Endodermal cell (in vitro differentiated cells): Measurements from ENCODE around the gene BAX. TPM values are rescaled to one million over a fixed set of nuclear protein-coding genes. Genes with fewer than 3 reads are reported as not detected.
A peak's percentile ranks its signal among the peaks of the same experiment; 100 is the strongest.

ENCODE experiments used
- DNase-seq: peaks from one replicate; pipeline ENCODE4 v3.0.0-alpha.2; 2017
- H3K27ac ChIP-seq: 2 replicates; pipeline ENCODE4 v1.5.1; 2013; ENCODE audit warnings: mild to moderate bottlenecking, low read depth, low read length, moderate library complexity
- H3K27me3 ChIP-seq: 2 replicates; pipeline ENCODE4 v1.6.1; 2013; ENCODE audit warnings: mild to moderate bottlenecking, low read length, moderate library complexity; ENCODE audit not compliant: insufficient read depth, control insufficient read depth, poor library complexity, severe bottlenecking
- H3K36me3 ChIP-seq: 2 replicates; pipeline ENCODE4 v1.7.0; 2013; ENCODE audit warnings: mild to moderate bottlenecking, low read length, moderate library complexity; ENCODE audit not compliant: control insufficient read depth, insufficient read depth
- H3K4me1 ChIP-seq: one replicate; pipeline ENCODE4 v1.7.0; 2013; ENCODE audit warnings: low read length; ENCODE audit not compliant: control insufficient read depth, insufficient read depth
- H3K4me3 ChIP-seq: 2 replicates; pipeline ENCODE4 v1.5.1; 2013; ENCODE audit warnings: mild to moderate bottlenecking, low read length, moderate library complexity
- H3K9ac ChIP-seq: 2 replicates; pipeline ENCODE4 v1.6.1; 2013; ENCODE audit warnings: mild to moderate bottlenecking, low read length, moderate library complexity; ENCODE audit not compliant: poor library complexity, severe bottlenecking; ENCODE audit errors: extremely low read depth
- H3K9me3 ChIP-seq: 2 replicates; pipeline ENCODE4 v1.6.1; 2013; ENCODE audit warnings: mild to moderate bottlenecking, low read length, moderate library complexity; ENCODE audit not compliant: control insufficient read depth
- H3K27ac Mint-ChIP-seq: 2 replicates; pipeline ENCODE4 v1.8.0; 2020; ENCODE audit warnings: mixed read lengths
- H3K27me3 Mint-ChIP-seq: 2 replicates; pipeline ENCODE4 v1.8.0; 2021; ENCODE audit warnings: mild to moderate bottlenecking, mixed read lengths; ENCODE audit not compliant: insufficient read depth
- H3K36me3 Mint-ChIP-seq: 2 replicates; pipeline ENCODE4 v1.8.0; 2020; ENCODE audit warnings: low read depth, mixed read lengths
- H3K4me1 Mint-ChIP-seq: 2 replicates; pipeline ENCODE4 v1.8.0; 2020; ENCODE audit warnings: mixed read lengths
- H3K4me3 Mint-ChIP-seq: 2 replicates; pipeline ENCODE4 v1.8.0; 2020; ENCODE audit warnings: mild to moderate bottlenecking, moderate library complexity, mixed read lengths
- H3K9me3 Mint-ChIP-seq: 2 replicates; pipeline ENCODE4 v1.8.0; 2020; ENCODE audit warnings: mild to moderate bottlenecking, mixed read lengths
- CTCF ChIP-seq: fragments of 200-600 bp; sonication (generic); conservative IDR thresholded peaks from 2 replicates; pipeline ENCODE4 v1.5.0; 2021; ENCODE audit warnings: antibody characterized with exemption, mild to moderate bottlenecking
- WGBS, 2 experiments: methylation state at CpG; one replicate each; pipeline versions ENCODE4 v1.1.5 to v1.1.7; 2013; ENCODE audit warnings: missing lambda C conversion rate in 2 of 2, mixed read lengths in 1 of 2; ENCODE audit not compliant: insufficient coverage in 1 of 2, insufficient read length in 1 of 2; 5-methylcytosine and 5-hydroxymethylcytosine counted together
- total RNA-seq, 2 donors: library from RNA; stranded (reverse); fragmentation: NEBNext Ultra II Directional in 1 of 2; extraction: Animal tissue kit (Norgen Biotek cat#: 25700) in 1 of 2; gene quantifications; 2 replicates in 1 of 2; 3 replicates in 1 of 2; pipeline ENCODE4 v1.2.1, GENCODE V29; 2021

Gene BAX
- total RNA-seq, 2 donors from 2014 or later = 172 to 184 TPM

GRCh38 chr19:48975947-48976847 is 21.5 kb downstream of the BAX start:
- H3K36me3 Mint-ChIP-seq = peaks cover 50% of the 10 kb centered on the region
- H3K4me1 Mint-ChIP-seq = no peaks in the 10 kb centered on the region
- H3K27ac Mint-ChIP-seq = no peak overlapping the region
- H3K4me3 Mint-ChIP-seq = no peak overlapping the region
- peaks cover 43% of the 10 kb centered on the region for H3K36me3 ChIP-seq
- H3K9me3 ChIP-seq = no peaks in the 10 kb centered on the region
- no peaks in the 10 kb centered on the region for H3K27me3 Mint-ChIP-seq
- H3K4me3 ChIP-seq = no peak overlapping the region
- H3K4me1 ChIP-seq = no peaks in the 10 kb centered on the region
- H3K27ac ChIP-seq = no peak overlapping the region
- peak; percentile 82 for DNase-seq
- H3K9ac ChIP-seq = no peak overlapping the region
- TF ChIP-seq CTCF = peak; percentile 17
- H3K27me3 ChIP-seq = no peaks in the 10 kb centered on the region
- WGBS, 2 experiments = 91 to 95% methylated on average over 9 to 13 of the region's 13 CpGs
- no peaks in the 10 kb centered on the region for H3K9me3 Mint-ChIP-seq

- Mint-ChIP-seq H3K9me3 (no peaks in the 10 kb centered on the region), H3K36me3 (peaks cover 58% of the 10 kb centered on the region), H3K4me3 (no peak overlapping the region), H3K4me1 (no peaks in the 10 kb centered on the region), H3K27me3 (no peaks in the 10 kb centered on the region), H3K27ac (no peak overlapping the region)
- Histone ChIP-seq H3K27me3 (no peaks in the 10 kb centered on the region), H3K27ac (no peak overlapping the region), H3K9me3 (no peaks in the 10 kb centered on the region), H3K4me1 (no peaks in the 10 kb centered on the region), H3K4me3 (no peak overlapping the region), H3K9ac (no peak overlapping the region), H3K36me3 (peaks cover 47% of the 10 kb centered on the region)
- DNase-seq = no peak
- 90% methylated on average over 2 of the region's 2 CpGs; no CpG with 5 or more reads in 1 of the 2 experiments for WGBS, 2 experiments
- TF ChIP-seq CTCF = no peak
Observed at GRCh38 chr19:48977061-48977460, 22.4 kb downstream of the BAX start.

- Mint-ChIP-seq H3K4me1 (no peaks in the 10 kb centered on the region), H3K27ac (no peak overlapping the region), H3K27me3 (no peaks in the 10 kb centered on the region), H3K9me3 (no peaks in the 10 kb centered on the region), H3K4me3 (no peak overlapping the region), H3K36me3 (peaks cover 69% of the 10 kb centered on the region)
- H3K36me3 ChIP-seq = peaks cover 67% of the 10 kb centered on the region
- H3K4me1 ChIP-seq = no peaks in the 10 kb centered on the region
- WGBS, 2 experiments = 94 to 95% methylated on average over 7 to 9 of the region's 9 CpGs
- no peak for TF ChIP-seq CTCF
- no peak overlapping the region for H3K9ac ChIP-seq
- H3K27ac ChIP-seq = no peak overlapping the region
- DNase-seq = peak; percentile 63
- no peaks in the 10 kb centered on the region for H3K9me3 ChIP-seq
- H3K4me3 ChIP-seq = no peak overlapping the region
- H3K27me3 ChIP-seq = no peaks in the 10 kb centered on the region
Observed at GRCh38 chr19:48982280-48982679, 27.6 kb downstream of the BAX start.
